Smooth muscle cell (in vitro differentiated cells): ENCODE results near the gene PDP2. TPM values are rescaled to one million over a fixed set of nuclear protein-coding genes. Genes with fewer than 3 reads are reported as not detected.
A peak's percentile ranks its signal among the peaks of the same experiment; 100 is the strongest.

Experiments used
- DNase-seq: peaks from one replicate; lab custom pipeline; 2025; ENCODE audit not compliant: unreplicated experiment; lab: John Stamatoyannopoulos, UW
- H2AFZ ChIP-seq: fragments of 200-600 bp; sonication (generic); 2 replicates; pipeline ENCODE4 v1.6.0; 2016; ENCODE audit warnings: antibody characterized with exemption, low read depth, mild to moderate bottlenecking
- H3F3A ChIP-seq: fragments of 200-600 bp; sonication (generic); 2 replicates; pipeline ENCODE4 v1.6.0; 2017; ENCODE audit warnings: antibody characterized with exemption, low read depth
- H3K27ac ChIP-seq: fragments of 200-600 bp; sonication (generic); 2 replicates; pipeline ENCODE4 v1.5.1; 2016; ENCODE audit warnings: low read depth, mild to moderate bottlenecking
- H3K27me3 ChIP-seq: fragments of 200-600 bp; sonication (generic); 2 replicates; pipeline ENCODE4 v1.6.1; 2016; ENCODE audit warnings: low read depth, mild to moderate bottlenecking
- H3K36me3 ChIP-seq: fragments of 200-600 bp; sonication (generic); 2 replicates; pipeline ENCODE4 v1.5.1; 2016; ENCODE audit warnings: low read depth
- H3K4me1 ChIP-seq: fragments of 200-600 bp; sonication (generic); 2 replicates; pipeline ENCODE4 v1.5.1; 2016; ENCODE audit warnings: low read depth
- H3K4me2 ChIP-seq: fragments of 200-600 bp; sonication (generic); 2 replicates; pipeline ENCODE4 v1.6.0; 2016; ENCODE audit warnings: mild to moderate bottlenecking
- H3K4me3 ChIP-seq: fragments of 200-600 bp; sonication (generic); 2 replicates; pipeline ENCODE4 v1.5.1; 2016; ENCODE audit warnings: mild to moderate bottlenecking
- H3K79me2 ChIP-seq: fragments of 200-600 bp; sonication (generic); 2 replicates; pipeline ENCODE4 v1.6.0; 2016; ENCODE audit warnings: low read depth, mild to moderate bottlenecking
- H3K9ac ChIP-seq: fragments of 200-600 bp; sonication (generic); 2 replicates; pipeline ENCODE4 v1.6.0; 2016; ENCODE audit warnings: low read depth
- H3K9me3 ChIP-seq: fragments of 200-600 bp; sonication (generic); replicated peaks from 2 replicates; pipeline ENCODE4 v1.5.1; 2016; ENCODE audit warnings: low read depth
- H4K20me1 ChIP-seq: fragments of 200-600 bp; sonication (generic); 2 replicates; pipeline ENCODE4 v1.6.0; 2016; ENCODE audit warnings: low read depth
- CTCF ChIP-seq: fragments of 200-600 bp; sonication (generic); IDR thresholded peaks from 2 replicates; pipeline ENCODE4 v1.5.1; 2017; ENCODE audit warnings: borderline replicate concordance, mild to moderate bottlenecking, antibody characterized with exemption; ENCODE audit not compliant: insufficient read depth, poor library complexity, severe bottlenecking
- WGBS: methylation state at CpG from one replicate; pipeline ENCODE4 v1.1.7; 2016; ENCODE audit warnings: low lambda C conversion rate; 5-methylcytosine and 5-hydroxymethylcytosine counted together
- polyA plus RNA-seq: library from polyadenylated mRNA; unstranded; fragments of >200 nt; fragmentation: Nextera tagmentation; extraction: Ambion mirVana; gene quantifications from 2 replicates; pipeline ENCODE4 v1.2.1, GENCODE V29; 2016
- total RNA-seq: library from RNA; depleted of rRNA; stranded (reverse); fragments of >200 nt; gene quantifications from 2 replicates; pipeline ENCODE4 v1.2.3, GENCODE V29; 2014

PDP2 gene
- total and polyA plus RNA-seq, 2 experiments from 2014 or later = 1.1 to 5.7 TPM

GRCh38 chr16:66899945-66900710 lies 19.8 kb downstream of the PDP2 start:
- TF ChIP-seq CTCF = no peak
- Histone ChIP-seq H3K79me2 (no peaks in the 10 kb centered on the region), H3K36me3 (no peaks in the 10 kb centered on the region), H4K20me1 (no peaks in the 10 kb centered on the region), H3K4me2 (peak overlapping the region; percentile 67), H3K9me3 (no peaks in the 10 kb centered on the region), H2AFZ (no peak overlapping the region), H3K4me1 (peaks cover 2% of the 10 kb centered on the region), H3K9ac (peak overlapping the region; percentile 54), H3F3A (peaks cover 11% of the 10 kb centered on the region), H3K27ac (peak overlapping the region; percentile 65), H3K4me3 (no peak overlapping the region), H3K27me3 (no peaks in the 10 kb centered on the region)
- 38% methylated on average over 9 of the region's 9 CpGs for WGBS
- DNase-seq = peak; percentile 52

GRCh38 chr16:66900721-66901441 lies 20.6 kb downstream of the PDP2 start:
- no peak overlapping the region for H2AFZ ChIP-seq
- no peak overlapping the region for H3K4me3 ChIP-seq
- peaks cover 11% of the 10 kb centered on the region for H3F3A ChIP-seq
- H4K20me1 ChIP-seq = no peaks in the 10 kb centered on the region
- WGBS = 60% methylated on average over 7 of the region's 7 CpGs
- peak overlapping the region; percentile 65 for H3K27ac ChIP-seq
- H3K4me1 ChIP-seq = peaks cover 10% of the 10 kb centered on the region
- TF ChIP-seq CTCF = no peak
- no peak for DNase-seq
- H3K36me3 ChIP-seq = no peaks in the 10 kb centered on the region
- H3K4me2 ChIP-seq = peak overlapping the region; percentile 67
- H3K27me3 ChIP-seq = no peaks in the 10 kb centered on the region
- peak overlapping the region; percentile 39 for H3K9ac ChIP-seq
- H3K79me2 ChIP-seq = no peaks in the 10 kb centered on the region
- no peaks in the 10 kb centered on the region for H3K9me3 ChIP-seq

- 98% methylated on average over 10 of the region's 10 CpGs for WGBS
- Histone ChIP-seq H3K79me2 (no peaks in the 10 kb centered on the region), H3K9me3 (no peaks in the 10 kb centered on the region), H2AFZ (no peak overlapping the region), H3K27ac (peak overlapping the region; percentile 29), H3K27me3 (no peaks in the 10 kb centered on the region), H4K20me1 (no peaks in the 10 kb centered on the region), H3K4me1 (peaks cover 11% of the 10 kb centered on the region), H3K4me3 (no peak overlapping the region), H3K9ac (no peak overlapping the region), H3K36me3 (no peaks in the 10 kb centered on the region), H3K4me2 (no peak overlapping the region), H3F3A (peaks cover 11% of the 10 kb centered on the region)
- DNase-seq = no peak
- TF ChIP-seq CTCF = no peak
Measured at GRCh38 chr16:66901626-66902025, 21.3 kb downstream of the PDP2 start.
